ENCODE results near the gene ZCCHC13.
"Not testable (repeated sequence)": the region's sequence is repeated elsewhere in the genome, so short reads cannot be mapped to it uniquely, and the experiment has no call there.

Gene ZCCHC13

DNA sequence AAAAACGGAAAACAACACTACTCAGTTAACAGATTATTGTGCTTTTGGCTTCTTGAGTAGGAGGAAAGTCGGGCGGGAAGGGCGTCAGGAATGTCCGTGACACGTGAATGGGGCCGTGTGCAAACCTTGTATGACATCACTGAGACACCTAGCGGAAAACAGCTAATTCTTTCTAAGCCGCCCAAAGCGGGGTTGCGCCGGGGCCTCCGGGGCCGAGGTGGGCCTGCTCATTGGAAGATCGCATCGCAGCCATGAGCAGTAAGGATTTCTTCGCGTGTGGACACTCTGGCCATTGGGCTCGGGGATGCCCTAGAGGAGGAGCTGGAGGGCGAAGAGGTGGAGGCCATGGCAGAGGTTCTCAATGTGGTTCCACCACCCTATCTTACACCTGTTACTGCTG lies at the start of gene ZCCHC13:
ZCCHC13 (plus strand) TSS at position 165 of the 400 bp plus-strand sequence; CDS start at position 252, 87 bp downstream.
- no peak for DNase-seq

DNA sequence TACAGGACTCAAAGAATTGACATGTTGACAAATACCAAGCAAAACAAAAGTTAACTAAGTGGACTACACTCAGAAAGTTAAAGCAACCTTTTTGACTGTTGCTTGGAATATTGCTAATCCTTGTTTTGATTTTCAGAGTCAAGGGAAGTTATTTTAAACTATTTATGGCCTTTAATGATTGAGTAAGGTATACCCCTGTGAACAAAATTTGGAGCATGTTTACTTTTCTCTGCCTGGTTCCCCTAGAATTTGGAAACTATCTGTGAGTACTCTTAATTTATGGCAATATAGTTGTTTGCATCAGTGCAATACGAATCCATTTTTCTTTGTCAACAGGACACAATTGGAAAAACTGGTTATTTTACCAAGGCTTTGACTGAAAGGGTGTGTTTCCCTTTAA lies 45.9 kb upstream of the ZCCHC13 start:
- not testable (repeated sequence) for DNase-seq

DNA sequence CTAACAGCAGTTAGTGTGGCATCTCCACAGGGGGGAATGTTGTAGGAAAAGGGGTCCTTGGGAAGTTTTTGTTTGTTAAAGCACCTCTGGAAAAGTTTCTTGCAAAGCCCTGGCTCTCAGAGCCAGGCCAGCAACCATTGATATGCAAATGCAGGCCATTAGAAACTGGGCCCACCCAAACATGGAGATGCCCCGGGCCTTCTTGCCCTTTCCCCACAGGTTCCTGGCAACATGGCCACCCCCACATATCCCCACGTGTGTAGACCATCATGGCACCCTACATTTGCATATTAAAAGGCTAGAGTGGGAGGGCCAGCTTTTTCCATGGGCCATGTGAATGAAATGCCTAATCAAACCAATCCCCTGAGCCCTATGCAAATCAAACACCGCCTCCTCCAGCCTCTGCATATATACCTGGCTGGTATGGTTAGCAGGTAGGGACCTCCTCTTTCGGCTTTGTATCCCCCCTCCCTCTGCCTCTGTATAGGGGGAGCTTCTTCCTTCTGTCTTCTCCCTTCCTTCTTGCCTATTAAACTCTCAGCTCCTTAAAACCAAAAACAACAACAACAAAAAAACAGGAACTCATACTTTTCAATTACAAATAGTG lies 44.0 kb upstream of the ZCCHC13 start:
- DNase-seq, result no peak

DNA sequence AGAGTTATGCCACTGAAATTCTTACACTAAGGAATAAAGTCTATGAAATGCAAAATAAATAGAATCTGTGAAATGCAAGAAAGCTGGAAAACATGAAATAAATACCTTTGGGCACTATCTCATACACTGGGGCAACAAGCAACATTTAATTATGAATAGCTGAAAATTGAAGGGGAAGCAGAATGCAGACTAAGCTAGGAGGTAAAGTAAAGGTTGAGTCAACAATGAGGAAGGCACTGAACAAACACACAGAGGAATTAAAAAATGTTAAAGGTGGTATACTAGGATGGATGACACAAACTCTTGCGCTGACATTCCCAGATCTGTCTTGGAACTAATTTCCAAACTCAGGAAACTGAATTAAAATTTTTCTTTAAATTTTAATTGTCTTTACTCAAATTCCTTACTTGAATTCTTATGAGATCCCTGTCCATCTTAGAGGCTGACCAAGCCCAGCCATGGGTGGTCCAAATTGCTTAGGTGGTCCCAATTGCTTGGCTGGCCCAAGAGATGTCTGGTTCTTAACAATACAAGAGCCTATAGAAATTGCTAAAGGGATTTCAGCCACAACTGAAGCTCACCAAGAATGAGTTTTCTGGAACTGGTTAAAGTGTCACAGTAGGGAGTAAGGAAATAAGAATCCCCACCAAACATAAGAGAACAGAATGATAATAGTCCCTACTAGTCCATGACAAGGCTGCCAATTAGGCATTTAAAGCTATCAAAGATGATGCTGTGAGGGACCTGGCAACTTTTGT lies 41.3 kb upstream of the ZCCHC13 start:
- no peak for DNase-seq

DNA sequence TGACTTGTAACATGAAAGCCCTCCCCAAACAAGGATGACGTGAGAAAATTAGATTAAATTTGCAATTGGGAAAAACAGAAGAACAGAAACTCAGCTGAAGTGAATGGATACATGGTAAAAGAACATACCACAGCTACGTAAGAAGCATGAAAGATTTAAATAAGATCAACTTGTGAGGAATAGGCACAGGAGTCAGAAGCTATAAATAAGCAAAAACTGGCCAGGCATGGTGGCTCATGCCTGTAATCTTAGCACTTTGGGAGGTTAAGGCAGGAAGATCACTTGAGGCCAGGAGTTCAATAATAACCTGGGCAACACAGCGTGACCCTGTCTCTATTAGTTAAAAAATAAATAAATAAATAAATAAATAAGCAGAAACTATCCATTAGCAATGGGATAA lies 33.6 kb upstream of the ZCCHC13 start:
- DNase-seq, result no peak

DNA sequence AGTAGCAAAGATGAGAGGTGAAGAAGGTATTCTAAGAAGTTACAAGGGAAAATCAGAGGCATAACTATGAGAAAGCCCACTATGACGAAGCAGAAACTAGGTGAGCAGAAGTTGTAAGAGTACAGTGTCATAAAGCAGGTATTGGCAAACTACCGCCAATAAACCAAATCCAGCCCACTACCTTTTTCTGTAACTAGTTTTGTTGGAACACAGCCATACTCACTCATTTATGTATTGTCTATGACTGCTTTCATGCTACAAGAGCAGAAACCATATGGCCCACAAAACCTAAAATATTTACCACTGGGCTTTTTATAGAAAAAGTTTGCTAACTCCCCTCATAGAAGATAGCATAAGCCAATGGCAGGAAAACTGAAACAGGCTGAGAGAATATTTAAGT lies 31.8 kb upstream of the ZCCHC13 start:
- DNase-seq, result no peak

DNA sequence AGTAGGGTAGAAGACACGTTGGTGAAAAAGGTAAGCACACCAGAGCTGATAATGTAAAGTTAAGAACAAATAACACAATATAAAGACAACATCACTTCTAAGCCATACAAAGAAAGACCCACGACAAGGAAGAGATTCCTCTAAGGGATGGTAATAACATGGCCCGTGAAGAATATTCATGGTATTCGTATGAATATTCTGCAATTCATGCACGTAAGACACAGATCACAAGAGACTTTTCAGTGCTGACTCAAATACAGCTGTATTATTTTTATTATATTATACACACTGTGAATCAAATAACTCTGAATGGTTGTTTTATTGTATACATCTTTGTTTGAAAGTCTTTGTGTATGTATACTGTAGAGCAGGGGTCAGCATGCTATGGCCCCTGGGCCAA lies 29.5 kb upstream of the ZCCHC13 start:
- DNase-seq, result no peak

DNA sequence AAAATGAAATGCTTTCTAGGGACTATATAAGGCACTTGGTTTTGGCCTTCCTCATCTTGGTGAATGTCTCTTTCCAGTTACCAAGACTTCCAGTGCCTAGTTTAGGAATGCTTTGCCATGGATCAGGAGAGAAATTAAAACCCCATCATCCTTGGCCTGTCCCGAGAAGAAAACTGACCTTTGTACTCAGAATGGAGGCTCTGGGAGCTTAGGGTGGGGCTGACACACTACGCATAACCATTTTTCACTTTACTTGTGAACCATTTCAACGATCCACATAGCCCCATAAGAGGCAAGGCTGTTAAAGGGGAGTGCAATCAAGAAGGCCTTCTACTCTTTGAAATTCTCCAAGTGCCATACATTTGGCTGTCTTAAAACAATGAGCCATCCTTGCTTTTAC lies 26.7 kb upstream of the ZCCHC13 start:
- DNase-seq, result no peak

DNA sequence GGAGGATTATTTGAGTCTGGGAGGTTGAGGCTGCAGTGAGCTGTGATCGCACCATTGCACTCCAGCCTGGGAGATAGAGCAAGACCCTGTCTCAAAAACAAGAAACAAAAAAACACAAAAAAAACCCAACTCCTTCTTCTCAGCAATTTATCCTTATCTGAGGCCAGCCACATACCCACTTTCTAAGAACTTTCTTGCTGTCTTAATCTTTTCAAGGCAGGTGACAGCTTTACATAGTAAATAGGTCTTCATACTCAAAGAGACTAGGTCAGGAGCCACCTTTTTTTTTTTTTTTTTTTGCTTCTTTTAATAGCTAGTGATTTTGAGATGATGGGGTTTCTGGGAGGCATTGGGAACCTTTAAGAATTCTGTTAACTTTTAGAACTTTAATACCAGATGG lies 26.1 kb upstream of the ZCCHC13 start:
- no peak for DNase-seq

DNA sequence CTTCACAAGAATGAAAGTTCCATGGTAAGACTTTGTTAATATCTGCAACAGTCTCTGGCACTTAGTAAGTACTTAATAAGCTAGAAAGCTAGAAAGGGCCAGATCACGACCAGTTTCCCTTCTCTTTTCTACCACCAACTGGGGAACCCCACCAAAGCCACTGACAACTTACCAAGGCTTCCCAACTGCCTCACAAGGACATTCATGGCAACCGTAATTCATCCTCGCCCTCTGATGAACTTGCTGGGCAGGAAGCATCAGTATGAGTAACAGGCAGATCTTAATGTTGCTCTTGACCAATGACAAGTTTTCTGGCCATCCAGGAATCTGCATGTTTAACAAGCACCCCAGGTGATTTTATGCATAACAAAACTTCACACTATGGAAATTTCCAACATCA lies 23.2 kb upstream of the ZCCHC13 start:
- no peak for DNase-seq

DNA sequence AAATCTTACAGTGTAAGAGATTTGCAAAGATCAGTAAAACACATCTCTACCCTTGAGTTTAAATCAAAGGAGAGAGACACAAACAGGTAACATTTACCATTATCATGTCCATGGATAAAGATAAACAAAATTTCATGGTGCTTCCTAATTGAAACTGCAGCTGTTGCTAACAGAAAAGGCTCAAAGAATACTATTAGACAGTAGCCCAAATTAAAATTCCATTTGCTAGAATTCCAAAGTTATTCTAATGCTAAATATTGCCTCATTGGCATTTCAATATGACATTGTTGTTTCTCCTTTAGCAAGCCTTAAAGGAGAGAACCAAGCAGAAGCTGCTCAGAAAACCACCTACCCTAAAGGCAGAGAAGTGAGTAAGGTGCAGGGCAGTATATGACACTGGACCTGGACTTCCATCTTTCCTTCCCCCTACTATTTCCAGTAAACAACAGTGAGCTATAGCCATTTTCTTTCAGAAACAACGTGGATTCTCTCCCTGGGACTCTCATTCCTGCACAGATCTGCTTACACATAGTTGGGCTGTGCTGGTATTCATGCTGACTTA lies 19.5 kb upstream of the ZCCHC13 start:
- DNase-seq, result no peak

DNA sequence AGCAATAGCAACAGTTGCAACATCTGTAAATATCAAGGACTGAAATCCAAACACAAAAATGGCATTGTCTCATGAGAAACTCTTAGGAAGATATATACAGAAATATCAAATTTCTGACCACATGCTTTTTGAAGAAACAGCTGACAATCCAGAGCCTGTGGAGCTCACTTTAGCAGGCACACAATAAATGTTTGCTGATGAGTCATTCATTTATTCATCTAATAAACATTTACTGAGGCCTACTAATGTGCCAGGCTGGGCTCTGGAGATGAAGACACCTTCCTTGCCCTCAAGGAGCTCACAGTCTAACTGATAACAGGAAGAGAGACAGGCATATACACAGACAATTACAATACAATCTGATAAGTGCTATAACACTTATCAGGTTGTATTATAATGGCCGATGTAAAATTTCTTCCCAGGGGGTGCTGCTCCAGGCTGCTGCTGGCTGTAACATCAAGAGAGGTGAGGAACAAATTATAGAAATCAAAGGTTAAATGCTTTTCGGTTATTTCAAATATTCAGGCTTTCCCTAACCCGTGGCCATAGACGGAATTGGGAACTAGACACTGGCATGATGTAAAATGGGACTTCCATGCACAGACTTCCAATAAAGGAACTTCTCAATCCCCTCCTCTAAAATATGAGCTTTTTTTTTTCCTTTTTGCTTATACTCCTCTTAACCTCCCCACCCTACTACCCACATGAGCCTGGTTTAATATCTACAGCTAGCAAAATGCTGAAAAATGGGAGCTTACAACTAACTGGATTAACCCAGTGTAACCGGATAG lies 16.8 kb upstream of the ZCCHC13 start:
- no peak for DNase-seq

DNA sequence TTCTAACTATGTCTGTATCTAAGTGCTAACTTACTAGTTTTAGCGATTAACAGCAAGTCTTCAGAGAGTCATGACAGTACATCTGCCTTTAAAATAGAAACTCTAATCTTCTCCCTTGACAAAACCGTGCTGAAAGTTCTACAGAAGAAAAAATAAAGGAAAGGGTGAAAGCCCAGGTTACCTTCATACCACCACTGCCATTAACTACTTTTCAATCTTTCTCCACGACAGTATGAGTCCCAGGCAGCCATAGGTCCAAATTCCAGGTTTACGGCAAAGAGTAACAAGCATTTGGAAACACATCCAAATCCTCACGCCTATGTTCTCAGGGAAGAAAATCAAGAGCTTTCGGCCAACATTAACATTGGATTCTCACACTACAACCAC lies 12.4 kb upstream of the ZCCHC13 start:
- DNase-seq, result no peak

DNA sequence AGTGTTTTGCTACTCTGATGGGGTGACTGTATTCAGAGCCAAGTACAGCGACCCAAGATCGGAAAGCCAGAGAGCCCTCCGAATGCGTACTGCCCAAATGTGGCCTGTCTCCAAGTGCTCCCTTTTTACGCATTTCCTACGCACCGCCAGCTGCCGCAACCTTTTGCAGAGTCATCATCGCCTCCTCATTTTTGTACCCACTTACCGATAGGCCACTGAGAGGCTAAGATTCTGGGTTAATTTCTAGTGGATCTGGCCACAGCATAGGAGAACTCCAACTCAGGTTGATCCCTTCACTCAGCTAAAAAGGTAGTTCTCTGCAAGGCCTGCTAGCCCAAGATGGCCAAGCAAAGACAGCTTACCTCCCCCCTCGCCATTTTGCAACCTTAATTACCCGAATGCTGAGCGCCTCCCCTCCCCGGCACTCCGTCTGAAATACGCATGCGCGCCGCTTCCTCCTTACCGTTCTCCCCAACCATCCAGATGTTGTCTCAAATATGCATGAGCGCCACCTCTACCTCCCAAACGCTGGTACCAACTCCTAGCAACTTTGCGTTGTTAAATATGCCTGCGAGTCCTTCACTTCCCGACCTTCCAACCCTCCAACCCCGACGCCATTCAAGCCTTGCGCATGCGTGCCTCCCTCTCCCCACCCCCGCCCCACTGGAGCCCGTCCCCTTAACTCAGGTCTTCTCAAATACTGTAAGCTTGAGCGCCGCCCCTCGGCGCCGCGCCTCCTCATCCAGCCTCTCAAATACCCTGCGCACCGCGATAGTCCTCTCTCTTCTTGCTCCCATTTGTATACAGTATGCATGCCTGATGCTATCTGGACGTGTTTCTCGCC lies 11.8 kb upstream of the ZCCHC13 start:
- peak; percentile 92 for DNase-seq

DNA sequence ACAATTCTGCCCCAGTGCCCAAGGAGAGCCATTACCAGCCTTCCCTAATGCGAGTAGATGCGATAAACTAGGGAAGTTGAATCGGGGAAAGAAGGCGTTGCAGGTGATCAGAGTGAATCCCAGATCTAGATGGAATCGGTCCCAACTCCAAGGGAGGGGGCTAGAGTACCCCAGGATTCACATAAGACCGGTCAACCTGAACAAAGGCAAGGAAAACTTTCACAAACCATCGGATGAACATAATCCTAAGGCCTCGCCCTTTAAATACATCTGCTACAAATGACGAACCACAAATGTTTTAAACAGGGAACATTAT lies 11.2 kb upstream of the ZCCHC13 start:
- no peak for DNase-seq

DNA sequence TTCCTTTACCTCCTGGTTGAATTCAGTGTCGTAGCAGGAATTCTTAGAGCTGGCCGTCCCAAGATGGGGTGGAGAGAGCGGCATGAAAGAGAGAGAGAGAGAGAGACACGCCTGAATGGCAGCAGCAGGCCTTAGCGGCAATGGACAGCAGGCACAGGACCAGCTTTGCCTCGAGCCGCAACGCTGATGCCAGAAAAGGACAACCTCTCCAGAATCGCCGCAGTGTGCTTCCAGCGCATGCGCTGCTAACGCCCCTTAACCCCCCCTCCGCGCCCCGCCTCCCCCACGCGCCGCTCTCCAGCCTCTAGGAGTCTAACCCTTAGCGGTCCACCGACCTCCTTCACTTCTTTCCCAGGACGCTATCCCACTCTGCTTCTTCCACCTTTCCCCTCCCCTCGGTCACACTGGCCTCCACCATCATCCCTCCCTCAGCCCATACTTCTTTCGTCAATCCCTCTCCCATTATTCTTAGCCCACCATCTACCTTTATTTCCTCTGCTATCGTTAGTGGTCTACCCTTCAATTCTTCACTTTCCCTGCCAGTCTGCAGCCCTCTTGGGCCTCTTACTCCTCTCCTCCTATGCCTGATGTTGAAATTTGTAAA lies 10.5 kb upstream of the ZCCHC13 start:
- peak; percentile 79 for DNase-seq

DNA sequence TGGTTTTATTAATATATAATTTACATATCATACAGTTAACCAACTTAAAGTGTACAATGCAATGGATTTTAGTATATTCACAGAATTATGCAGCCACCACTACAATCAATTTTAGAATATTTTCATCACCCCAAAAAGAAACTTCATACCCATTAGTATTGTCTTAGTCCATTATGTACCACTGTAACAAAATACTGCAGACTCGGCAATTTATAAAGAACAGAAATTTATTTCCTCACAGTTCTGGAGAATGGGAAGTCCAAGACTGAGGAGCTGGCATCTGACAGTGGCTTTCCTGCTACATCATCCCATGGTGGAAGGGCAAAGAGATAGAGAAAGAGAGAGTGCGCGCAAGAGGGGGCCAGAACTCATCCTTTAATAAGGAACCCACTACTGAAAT lies 8.9 kb upstream of the ZCCHC13 start:
- DNase-seq, result no peak

DNA sequence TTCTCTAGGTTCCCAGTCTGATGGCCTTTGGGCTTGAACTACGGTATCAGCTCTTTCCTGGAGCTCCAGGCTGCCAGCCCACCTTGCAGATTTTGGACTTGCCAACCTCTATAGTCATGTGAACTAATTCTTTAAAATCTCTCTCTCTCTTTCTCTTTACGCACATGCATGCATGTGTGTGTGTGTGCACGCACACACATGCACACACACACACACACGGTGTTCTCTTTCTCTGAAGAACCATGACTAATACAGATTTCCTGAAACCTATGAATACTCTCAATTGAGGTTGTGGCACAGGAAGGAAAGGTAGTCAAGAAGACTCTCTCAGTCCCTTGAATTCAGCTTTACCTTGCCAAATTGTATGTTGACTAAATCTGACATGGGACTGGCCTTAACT lies 6.2 kb upstream of the ZCCHC13 start:
- no peak for DNase-seq

DNA sequence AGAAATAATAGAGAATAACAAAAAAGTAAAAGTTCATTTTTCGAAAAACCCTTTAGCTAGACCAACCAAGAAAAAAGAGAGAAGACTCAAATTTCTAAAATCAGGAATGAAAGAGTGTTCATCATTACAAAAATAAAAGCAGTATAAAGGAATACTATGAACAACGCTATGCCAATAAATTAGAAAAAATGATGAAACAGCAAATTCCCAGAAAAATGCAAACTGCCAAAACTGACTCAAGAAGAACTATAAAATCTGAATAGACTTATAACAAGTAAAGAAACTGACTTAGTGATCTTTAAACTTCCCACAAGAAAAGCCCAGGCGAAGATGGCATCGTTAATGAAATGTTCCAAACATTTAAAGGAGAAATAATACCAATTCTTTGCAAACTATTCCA lies 3.1 kb upstream of the ZCCHC13 start:
- DNase-seq, result no peak

DNA sequence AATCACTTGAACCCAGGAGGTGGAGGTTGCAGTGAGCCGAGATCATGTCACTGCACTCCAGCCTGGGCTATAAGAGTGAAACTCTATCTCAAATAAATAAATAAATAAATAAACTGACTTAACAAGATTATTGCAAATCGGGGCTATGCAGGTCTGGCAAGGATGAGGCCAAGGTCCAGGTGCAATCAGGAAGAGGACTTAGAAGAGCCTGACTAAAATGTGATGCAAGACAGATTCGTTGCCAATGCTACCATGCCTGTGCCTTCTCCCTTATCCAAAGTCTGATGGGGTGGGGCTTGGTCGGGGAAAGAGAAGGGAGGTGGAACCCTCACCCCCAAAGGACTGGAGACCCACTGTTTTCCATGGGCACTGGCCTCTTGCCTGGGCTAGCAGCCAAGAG lies 14.7 kb downstream of the ZCCHC13 start:
- DNase-seq, result no peak

DNA sequence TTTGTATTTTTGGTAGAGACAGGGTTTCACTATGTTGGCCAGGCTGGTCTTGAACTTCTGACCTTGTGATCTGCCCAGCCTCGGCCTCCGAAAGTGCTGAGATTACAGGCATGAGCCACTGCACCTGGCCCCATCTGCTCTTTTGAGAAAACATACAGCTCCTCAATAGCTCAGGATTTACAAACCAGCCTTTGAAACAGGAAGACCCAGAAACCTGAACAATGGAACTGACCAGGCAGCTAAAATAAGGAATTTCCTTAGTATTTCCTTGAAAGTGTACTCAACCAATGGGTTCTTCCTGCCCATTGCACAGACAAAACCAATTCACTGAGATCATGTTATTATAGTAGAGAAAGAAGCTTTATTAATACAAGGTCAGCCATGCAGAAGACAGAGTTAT lies 15.3 kb downstream of the ZCCHC13 start:
- not testable (repeated sequence) for DNase-seq

DNA sequence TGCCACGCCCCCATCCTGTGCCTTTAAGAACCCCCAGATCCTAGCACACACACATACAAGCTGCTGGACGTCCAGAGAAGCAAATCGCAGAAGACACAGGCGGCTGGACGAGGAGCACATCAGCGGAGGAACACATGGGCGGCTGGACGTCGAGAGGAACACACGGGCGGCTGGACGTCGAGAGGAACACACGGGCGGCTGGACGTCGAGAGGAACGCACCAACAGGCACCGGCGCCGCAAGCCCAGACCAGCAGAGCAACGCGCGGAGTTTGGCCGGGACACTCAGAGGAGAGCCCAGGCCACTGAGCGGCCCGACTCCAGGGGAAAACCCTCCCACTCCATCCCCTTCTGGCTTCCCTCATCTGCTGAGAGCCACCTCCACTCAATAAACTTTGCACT lies 17.2 kb downstream of the ZCCHC13 start:
- no peak for DNase-seq

DNA sequence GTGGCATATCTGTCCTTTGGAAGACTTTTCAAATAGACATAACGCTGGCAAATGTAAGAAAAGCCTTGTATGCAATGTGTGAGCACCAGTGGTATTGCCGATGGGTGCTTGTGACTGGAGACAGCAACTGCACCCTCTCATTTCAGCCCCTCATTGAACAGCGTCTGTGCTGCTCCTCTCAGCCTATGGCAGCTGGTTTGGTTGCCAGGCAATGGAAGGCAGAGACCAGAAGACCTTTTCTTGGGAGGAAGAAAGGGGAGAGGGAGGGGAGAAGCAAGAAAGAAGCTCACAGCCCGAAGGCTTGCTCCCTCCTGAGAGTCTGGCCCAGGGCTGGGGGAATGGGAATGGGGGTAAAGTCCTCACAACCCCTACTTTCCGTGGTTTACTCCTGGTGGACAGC lies 20.2 kb downstream of the ZCCHC13 start:
- no peak for DNase-seq

All from NCI-H510A treated with DMSO at 0.1 percent for 48 hours (cell line).